Neural cell (in vitro differentiated cells): Measurements from ENCODE around the gene PLAU. TPM values are rescaled to one million over a fixed set of nuclear protein-coding genes. Genes with fewer than 3 reads are reported as not detected.
"Not testable (repeated sequence)": the region's sequence is repeated elsewhere in the genome, so short reads cannot be mapped to it uniquely, and the experiment has no call there.

Experiments
- H2AFZ ChIP-seq: fragments of 200-600, 300-800 bp; sonication (generic), shearing (Covaris generic); 2 replicates; pipeline ENCODE4 v1.6.0; 2014; ENCODE audit warnings: low read depth, mild to moderate bottlenecking, antibody characterized with exemption, low read length, moderate library complexity
- H3F3A ChIP-seq: fragments of 200-600 bp; shearing (Covaris generic); 2 replicates; pipeline ENCODE4 v1.6.1; 2016; ENCODE audit warnings: mild to moderate bottlenecking, moderate library complexity, mixed read lengths, antibody characterized with exemption, low read length; ENCODE audit not compliant: insufficient read depth, poor library complexity, severe bottlenecking
- H3K27ac ChIP-seq: fragments of 200-600, 300-800 bp; sonication (generic), shearing (Covaris generic); 2 replicates; pipeline ENCODE4 v1.5.1; 2014; ENCODE audit warnings: mild to moderate bottlenecking, low read length, moderate library complexity
- H3K27me3 ChIP-seq: fragments of 300-800, 200-600 bp; sonication (generic), shearing (Covaris generic); 2 replicates; pipeline ENCODE4 v1.6.0; 2014; ENCODE audit warnings: mild to moderate bottlenecking, low read depth, low read length, moderate library complexity; ENCODE audit not compliant: insufficient read depth
- H3K36me3 ChIP-seq: fragments of 300-800, 200-600 bp; sonication (generic), shearing (Covaris generic); 2 replicates; pipeline ENCODE4 v1.5.1; 2014; ENCODE audit warnings: mild to moderate bottlenecking, antibody characterized with exemption, low read length, moderate library complexity; ENCODE audit not compliant: insufficient read depth
- H3K4me2 ChIP-seq: fragments of 300-800, 200-600 bp; sonication (generic), shearing (Covaris generic); 2 replicates; pipeline ENCODE4 v1.6.0; 2014; ENCODE audit warnings: mild to moderate bottlenecking, low read length
- H3K4me3 ChIP-seq: fragments of 300-800, 200-600 bp; sonication (generic), shearing (Covaris generic); 2 replicates; pipeline ENCODE4 v1.5.1; 2014; ENCODE audit warnings: mild to moderate bottlenecking, low read length, moderate library complexity
- H3K79me2 ChIP-seq: fragments of 200-600 bp; shearing (Covaris generic); replicated peaks from 2 replicates; pipeline ENCODE4 v1.6.0; 2014; ENCODE audit warnings: mild to moderate bottlenecking, low read length, moderate library complexity; ENCODE audit not compliant: insufficient read depth
- H3K9ac ChIP-seq: fragments of 300-800, 200-600 bp; sonication (generic), shearing (Covaris generic); 2 replicates; pipeline ENCODE4 v1.6.1; 2016; ENCODE audit warnings: mild to moderate bottlenecking, low read length, mixed read lengths
- H3K9me2 ChIP-seq: fragments of 200-600 bp; shearing (Covaris generic); 2 replicates; pipeline ENCODE4 v1.6.1; 2016; ENCODE audit warnings: mild to moderate bottlenecking, low read length, mixed read lengths; ENCODE audit not compliant: insufficient read depth
- H3K9me3 ChIP-seq: fragments of 200-600, 300-800 bp; sonication (generic), shearing (Covaris generic); 2 replicates; pipeline ENCODE4 v1.6.1; 2016; ENCODE audit warnings: mild to moderate bottlenecking, mixed run types, low read length, moderate library complexity, mixed read lengths
- H4K20me1 ChIP-seq: fragments of 200-600 bp; shearing (Covaris generic); 2 replicates; pipeline ENCODE4 v1.6.1; 2016; ENCODE audit warnings: mild to moderate bottlenecking, mixed run types; ENCODE audit not compliant: insufficient read depth
- CTCF ChIP-seq: fragments of 450-650 bp; IDR thresholded peaks from 2 replicates; pipeline ENCODE4 v1.5.1; 2014; ENCODE audit warnings: antibody characterized with exemption, mild to moderate bottlenecking, moderate library complexity; ENCODE audit not compliant: poor library complexity, severe bottlenecking
- EP300 ChIP-seq: fragments of 450-650 bp; conservative IDR thresholded peaks from 2 replicates; pipeline ENCODE4 v1.6.1; 2014; ENCODE audit warnings: antibody characterized with exemption, mild to moderate bottlenecking, moderate library complexity; ENCODE audit not compliant: poor library complexity, severe bottlenecking
- EZH2 ChIP-seq: fragments of 200-600, 300-800 bp; shearing (Covaris generic), sonication (generic); IDR thresholded peaks from 2 replicates; pipeline ENCODE4 v1.6.1; 2014; ENCODE audit warnings: antibody characterized with exemption, low read length, borderline replicate concordance, mild to moderate bottlenecking; ENCODE audit not compliant: insufficient read depth, poor library complexity, severe bottlenecking
- MXI1 ChIP-seq: fragments of 450-650 bp; conservative IDR thresholded peaks from 2 replicates; pipeline ENCODE4 v1.6.1; 2014; ENCODE audit warnings: antibody characterized with exemption, mild to moderate bottlenecking; ENCODE audit not compliant: poor library complexity, severe bottlenecking
- POLR2AphosphoS5 ChIP-seq: IDR thresholded peaks from 2 replicates; pipeline ENCODE4 v1.6.1; 2012
- RAD21 ChIP-seq: fragments of 450-650 bp; conservative IDR thresholded peaks from 2 replicates; pipeline ENCODE4 v1.6.1; 2014; ENCODE audit warnings: antibody characterized with exemption, mild to moderate bottlenecking, moderate library complexity
- REST ChIP-seq: IDR thresholded peaks from 2 replicates; pipeline ENCODE4 v1.6.1; 2012; ENCODE audit warnings: borderline replicate concordance
- SMC3 ChIP-seq: fragments of 450-650 bp; conservative IDR thresholded peaks from 2 replicates; pipeline ENCODE4 v1.6.1; 2014; ENCODE audit warnings: antibody characterized with exemption, mild to moderate bottlenecking, moderate library complexity; ENCODE audit not compliant: poor library complexity
- TAF1 ChIP-seq: IDR thresholded peaks from 2 replicates; pipeline ENCODE4 v1.6.1; 2012; ENCODE audit warnings: low read depth
- polyA plus RNA-seq: library from polyadenylated mRNA; depleted of rRNA; stranded (reverse); fragments of >200 nt; gene quantifications from 2 replicates; pipeline ENCODE4 v1.2.3, GENCODE V29; 2014

Gene PLAU
- polyA plus RNA-seq, 1 donor from 2014 or later = 1.1 TPM

GRCh38 chr10:73917566-73918305 is 6.8 kb downstream of the PLAU start:
- Histone ChIP-seq H2AFZ (no peak overlapping the region), H3K4me3 (no peak overlapping the region), H3K79me2 (no peaks in the 10 kb centered on the region), H3F3A (no peaks in the 10 kb centered on the region), H3K27ac (no peak overlapping the region), H3K36me3 (no peaks in the 10 kb centered on the region), H3K4me2 (no peak overlapping the region), H3K9me2 (no peaks in the 10 kb centered on the region), H3K9me3 (no peaks in the 10 kb centered on the region), H3K9ac (no peak overlapping the region), H3K27me3 (no peaks in the 10 kb centered on the region), H4K20me1 (no peaks in the 10 kb centered on the region)
- TF ChIP-seq REST (no peak), EZH2 (no peak), TAF1 (no peak), SMC3 (no peak), POLR2AphosphoS5 (no peak), CTCF (no peak), RAD21 (no peak), MXI1 (no peak), EP300 (no peak)

- not testable (repeated sequence) for H3K9me2 ChIP-seq, H2AFZ ChIP-seq, H3K27ac ChIP-seq, H3F3A ChIP-seq, H3K79me2 ChIP-seq, H3K9me3 ChIP-seq, H3K36me3 ChIP-seq, H3K9ac ChIP-seq, H3K4me2 ChIP-seq, H3K4me3 ChIP-seq, H4K20me1 ChIP-seq, H3K27me3 ChIP-seq
These were observed 8.5 kb downstream of the PLAU start for GRCh38 chr10:73919481-73919880.

- no peak overlapping the region for H3K9ac ChIP-seq
These were observed 9.2 kb downstream of the PLAU start for GRCh38 chr10:73920089-73920488.

More at GRCh38 chr10:73920089-73920488, 9.2 kb downstream of the PLAU start:
- Histone ChIP-seq H4K20me1 (no peaks in the 10 kb centered on the region), H2AFZ (no peak overlapping the region), H3K27me3 (no peaks in the 10 kb centered on the region), H3K27ac (no peak overlapping the region), H3K4me3 (no peak overlapping the region), H3K36me3 (no peaks in the 10 kb centered on the region), H3K9me3 (no peaks in the 10 kb centered on the region), H3K9me2 (no peaks in the 10 kb centered on the region), H3K79me2 (no peaks in the 10 kb centered on the region), H3F3A (no peaks in the 10 kb centered on the region), H3K4me2 (no peak overlapping the region)
- no peak for TF ChIP-seq EZH2
- TF ChIP-seq REST = no peak
- no peak for TF ChIP-seq TAF1
- no peak for TF ChIP-seq EP300
- no peak for TF ChIP-seq POLR2AphosphoS5
- TF ChIP-seq CTCF = no peak
- no peak for TF ChIP-seq MXI1
- TF ChIP-seq SMC3 = no peak
- TF ChIP-seq RAD21 = no peak
